Measurements from ENCODE around the gene NIM1K.

The NIM1K gene

DNA sequence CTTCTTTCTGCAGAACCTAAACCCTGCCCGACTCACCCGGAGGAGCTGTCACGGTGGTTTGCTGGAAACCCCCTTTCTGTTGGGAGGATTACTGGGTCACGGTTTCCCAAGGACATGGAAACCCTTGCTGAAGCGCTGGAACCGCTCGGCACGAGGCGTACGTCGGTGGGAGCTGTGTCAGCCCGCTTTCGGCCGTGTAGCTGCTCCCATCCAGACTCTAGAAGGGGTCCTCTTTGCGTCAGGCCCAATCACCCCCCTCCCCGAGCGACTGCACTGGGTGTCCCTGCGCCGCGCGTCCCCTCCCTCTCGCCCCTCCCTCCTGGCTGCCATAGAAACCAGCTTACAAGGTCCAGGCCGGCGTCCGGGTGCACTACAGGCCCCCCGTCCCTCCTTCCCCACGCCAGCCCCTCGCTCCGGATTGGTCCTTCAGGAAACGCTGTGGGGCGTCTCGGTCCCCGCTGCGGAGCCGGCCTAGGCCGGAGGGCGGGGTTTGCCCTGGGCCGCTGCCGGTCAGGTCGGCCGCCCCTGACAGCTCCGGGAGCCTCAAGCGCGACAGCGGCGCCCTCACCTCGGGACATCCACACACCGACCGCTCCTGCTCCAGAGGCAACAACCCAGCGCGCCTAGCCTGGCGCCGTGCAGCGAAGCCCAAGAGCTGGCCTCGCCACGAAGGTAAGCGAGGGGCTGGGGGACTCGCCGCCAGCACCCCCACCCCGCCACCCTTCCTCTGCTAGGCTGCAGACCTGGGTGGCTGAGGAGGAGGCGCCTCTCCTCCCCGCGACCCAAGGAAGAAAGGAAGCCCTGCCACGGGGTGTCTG, at the start of gene NIM1K:
NIM1K (plus strand) TSS at position 486 of the 818 bp plus-strand sequence. CDS start 53,551 bp downstream, outside the sequence.
- no peak within 1 kb of the TSS for H3K27ac ChIP-seq
- TF ChIP-seq, protein P1, sequence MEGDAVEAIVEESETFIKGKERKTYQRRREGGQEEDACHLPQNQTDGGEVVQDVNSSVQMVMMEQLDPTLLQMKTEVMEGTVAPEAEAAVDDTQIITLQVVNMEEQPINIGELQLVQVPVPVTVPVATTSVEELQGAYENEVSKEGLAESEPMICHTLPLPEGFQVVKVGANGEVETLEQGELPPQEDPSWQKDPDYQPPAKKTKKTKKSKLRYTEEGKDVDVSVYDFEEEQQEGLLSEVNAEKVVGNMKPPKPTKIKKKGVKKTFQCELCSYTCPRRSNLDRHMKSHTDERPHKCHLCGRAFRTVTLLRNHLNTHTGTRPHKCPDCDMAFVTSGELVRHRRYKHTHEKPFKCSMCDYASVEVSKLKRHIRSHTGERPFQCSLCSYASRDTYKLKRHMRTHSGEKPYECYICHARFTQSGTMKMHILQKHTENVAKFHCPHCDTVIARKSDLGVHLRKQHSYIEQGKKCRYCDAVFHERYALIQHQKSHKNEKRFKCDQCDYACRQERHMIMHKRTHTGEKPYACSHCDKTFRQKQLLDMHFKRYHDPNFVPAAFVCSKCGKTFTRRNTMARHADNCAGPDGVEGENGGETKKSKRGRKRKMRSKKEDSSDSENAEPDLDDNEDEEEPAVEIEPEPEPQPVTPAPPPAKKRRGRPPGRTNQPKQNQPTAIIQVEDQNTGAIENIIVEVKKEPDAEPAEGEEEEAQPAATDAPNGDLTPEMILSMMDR (IDR thresholded peaks at IDR 0.05) = no peak
- TF ChIP-seq ZFX (IDR thresholded peaks at IDR 0.05; ENCODE audit: borderline replicate concordance) = no peak

DNA sequence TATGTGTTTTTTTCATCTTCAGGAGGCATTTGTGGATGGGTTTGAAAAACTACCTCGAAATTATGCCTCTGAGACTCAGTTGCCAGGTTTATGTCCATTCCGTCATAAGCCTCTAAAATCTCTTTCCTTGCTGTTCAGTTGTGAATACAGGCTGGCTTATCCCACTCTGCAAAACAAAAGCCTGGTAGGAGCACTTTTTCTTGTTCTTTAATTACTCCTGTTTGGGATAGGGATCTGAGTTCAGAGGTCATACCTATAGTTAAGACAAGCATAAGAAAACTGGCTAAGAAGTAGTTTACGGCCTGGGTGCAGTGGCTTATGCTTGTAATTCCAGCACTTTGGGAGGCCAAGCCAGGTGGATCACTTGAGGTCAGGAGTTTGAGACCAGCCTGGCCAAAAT, 47.0 kb upstream of the NIM1K start:
- no peak overlapping the region for H3K27ac ChIP-seq
- TF ChIP-seq ZFX (IDR thresholded peaks at IDR 0.05; ENCODE audit: borderline replicate concordance) = no peak
- TF ChIP-seq, protein P1 (IDR thresholded peaks at IDR 0.05) = no peak

DNA sequence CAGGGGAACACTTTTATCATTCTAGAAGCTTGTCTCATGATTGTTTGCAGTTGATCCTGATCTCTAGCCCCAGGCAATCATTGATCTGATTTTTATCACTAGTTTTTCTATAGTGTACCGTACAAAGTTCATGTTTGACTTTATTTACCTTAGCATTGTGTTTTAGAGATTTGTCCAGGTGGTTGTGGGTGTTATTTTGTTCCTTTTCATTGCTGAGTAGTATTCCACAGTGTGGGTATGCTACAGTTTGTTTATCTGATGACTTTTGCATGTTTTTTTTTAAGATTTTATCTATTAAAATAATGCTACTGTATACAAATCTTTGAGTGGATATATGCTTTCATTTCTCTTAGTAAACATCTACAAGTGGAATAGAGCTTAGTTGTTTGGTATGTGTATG, 45.1 kb upstream of the NIM1K start:
- TF ChIP-seq, protein P1 (IDR thresholded peaks at IDR 0.05) = no peak
- TF ChIP-seq ZFX (IDR thresholded peaks at IDR 0.05; ENCODE audit: borderline replicate concordance) = no peak
- H3K27ac ChIP-seq = no peak overlapping the region

DNA sequence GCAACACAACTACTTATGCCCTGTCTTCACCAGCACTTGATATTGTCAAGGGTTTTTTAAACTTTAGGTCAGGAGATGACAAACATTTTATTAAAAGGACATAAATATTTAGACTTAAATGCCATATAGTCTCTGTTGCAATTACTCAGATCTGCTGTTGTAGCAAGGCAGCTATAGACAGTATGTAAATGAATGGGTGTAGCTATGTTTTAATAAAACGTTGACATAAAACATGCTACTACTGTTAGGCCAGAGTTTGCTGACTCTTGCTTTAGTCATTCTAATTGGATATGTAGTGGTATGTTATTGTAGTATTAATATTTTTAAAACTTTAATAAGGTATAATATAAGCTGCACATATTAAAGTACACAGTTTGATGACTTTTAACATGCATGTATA, 43.6 kb upstream of the NIM1K start:
- no peak overlapping the region for H3K27ac ChIP-seq
- no peak for TF ChIP-seq ZFX (IDR thresholded peaks at IDR 0.05; ENCODE audit: borderline replicate concordance)
- TF ChIP-seq, protein P1 (IDR thresholded peaks at IDR 0.05) = no peak

DNA sequence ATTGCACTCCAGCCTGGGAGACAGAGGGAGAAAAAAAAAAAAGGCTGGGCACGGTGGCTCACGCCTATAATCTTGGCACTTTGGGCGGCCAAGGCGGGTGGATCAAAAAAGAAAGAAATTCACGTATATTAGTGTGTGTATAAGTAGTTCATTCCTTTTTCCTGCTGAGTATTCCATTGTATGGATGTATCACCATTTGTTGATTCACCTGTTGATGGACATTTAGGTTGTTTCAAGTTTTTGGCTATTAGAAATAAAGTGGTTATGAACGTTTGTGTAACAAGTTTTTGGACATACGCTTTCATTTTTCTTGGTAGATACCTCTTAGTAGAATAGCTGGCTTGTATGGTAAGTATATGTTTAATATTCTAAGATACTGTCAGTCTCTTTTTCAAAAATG, 42.8 kb upstream of the NIM1K start:
- no peak overlapping the region for H3K27ac ChIP-seq
- TF ChIP-seq, protein P1 (IDR thresholded peaks at IDR 0.05) = no peak
- TF ChIP-seq ZFX (IDR thresholded peaks at IDR 0.05; ENCODE audit: borderline replicate concordance) = no peak

DNA sequence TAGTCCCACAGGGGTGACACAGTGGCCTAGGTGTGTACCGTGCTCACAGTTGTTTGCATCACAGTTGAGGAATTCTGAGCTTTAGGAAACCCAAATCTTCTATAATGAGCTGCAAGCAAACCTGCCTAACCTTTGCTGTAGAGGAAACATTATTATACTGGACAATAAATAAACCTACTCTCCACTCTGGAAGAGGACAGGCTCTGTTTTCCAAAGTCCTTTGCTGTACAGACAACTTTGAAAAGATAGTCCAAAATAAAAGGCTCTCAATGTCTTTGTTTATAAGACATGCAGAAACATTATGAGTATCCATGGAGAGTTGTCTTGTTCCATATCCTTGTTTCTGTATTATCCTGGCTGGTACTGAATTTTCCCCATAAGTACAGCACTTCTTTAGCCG, 42.0 kb upstream of the NIM1K start:
- H3K27ac ChIP-seq = no peak overlapping the region
- no peak for TF ChIP-seq ZFX (IDR thresholded peaks at IDR 0.05; ENCODE audit: borderline replicate concordance)
- TF ChIP-seq, protein P1 (IDR thresholded peaks at IDR 0.05) = no peak

DNA sequence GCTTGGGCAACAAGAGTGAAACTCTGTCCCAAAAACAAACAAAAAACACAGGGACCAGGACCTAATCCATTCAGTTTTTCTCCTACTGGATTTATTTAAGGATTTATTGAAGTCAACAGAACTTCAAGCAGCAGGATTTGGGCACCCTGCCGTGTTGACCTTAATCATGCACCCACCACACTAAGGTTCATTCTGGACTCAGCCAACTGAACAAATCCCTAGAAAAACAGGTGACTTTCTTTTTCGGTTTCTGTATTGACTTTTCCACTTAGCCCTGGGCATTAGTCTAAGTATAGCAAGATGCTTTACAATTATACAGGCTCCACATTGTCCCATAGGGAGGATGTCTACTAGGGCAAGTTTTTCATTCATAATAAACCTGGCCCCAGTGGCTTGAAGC, 41.3 kb upstream of the NIM1K start:
- no peak overlapping the region for H3K27ac ChIP-seq
- TF ChIP-seq, protein P1 (IDR thresholded peaks at IDR 0.05) = no peak
- TF ChIP-seq ZFX (IDR thresholded peaks at IDR 0.05; ENCODE audit: borderline replicate concordance) = no peak
